Measurements from ENCODE around the gene C4orf50.

DNA sequence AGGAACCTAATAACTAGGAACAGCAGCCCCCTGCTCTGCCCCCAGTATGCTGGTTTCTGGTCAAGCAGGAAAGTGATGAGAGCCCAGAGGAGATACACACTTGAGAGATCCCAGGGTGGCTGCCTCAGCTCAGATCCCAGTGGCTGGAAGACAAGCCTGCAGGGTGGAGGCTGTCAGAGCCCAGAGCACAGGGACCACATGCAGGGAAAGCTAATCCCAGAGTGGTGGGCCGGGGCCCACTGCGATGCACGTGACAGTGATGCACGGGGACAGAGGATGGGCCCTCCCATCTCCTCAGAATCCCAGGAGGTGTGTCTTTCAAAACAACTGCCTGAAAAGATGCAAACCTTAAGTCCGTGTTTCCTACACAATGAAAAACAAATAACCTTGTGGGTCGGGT is 96.2 kb downstream of the C4orf50 start:
- TF ChIP-seq, protein P1, sequence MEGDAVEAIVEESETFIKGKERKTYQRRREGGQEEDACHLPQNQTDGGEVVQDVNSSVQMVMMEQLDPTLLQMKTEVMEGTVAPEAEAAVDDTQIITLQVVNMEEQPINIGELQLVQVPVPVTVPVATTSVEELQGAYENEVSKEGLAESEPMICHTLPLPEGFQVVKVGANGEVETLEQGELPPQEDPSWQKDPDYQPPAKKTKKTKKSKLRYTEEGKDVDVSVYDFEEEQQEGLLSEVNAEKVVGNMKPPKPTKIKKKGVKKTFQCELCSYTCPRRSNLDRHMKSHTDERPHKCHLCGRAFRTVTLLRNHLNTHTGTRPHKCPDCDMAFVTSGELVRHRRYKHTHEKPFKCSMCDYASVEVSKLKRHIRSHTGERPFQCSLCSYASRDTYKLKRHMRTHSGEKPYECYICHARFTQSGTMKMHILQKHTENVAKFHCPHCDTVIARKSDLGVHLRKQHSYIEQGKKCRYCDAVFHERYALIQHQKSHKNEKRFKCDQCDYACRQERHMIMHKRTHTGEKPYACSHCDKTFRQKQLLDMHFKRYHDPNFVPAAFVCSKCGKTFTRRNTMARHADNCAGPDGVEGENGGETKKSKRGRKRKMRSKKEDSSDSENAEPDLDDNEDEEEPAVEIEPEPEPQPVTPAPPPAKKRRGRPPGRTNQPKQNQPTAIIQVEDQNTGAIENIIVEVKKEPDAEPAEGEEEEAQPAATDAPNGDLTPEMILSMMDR (IDR thresholded peaks at IDR 0.05; ENCODE audit: low read length), result no peak
- TF ChIP-seq EZH2phosphoT487 (IDR thresholded peaks at IDR 0.05; ENCODE audit: low read length) (no peak), EZH2 (optimal IDR thresholded peaks at IDR 0.05; ENCODE audit: low read depth, low read length) (no peak)
